Body of pancreas (tissue), 4 donors: ENCODE data around the gene IRX3. TPM values are rescaled to one million over a fixed set of nuclear protein-coding genes. Genes with fewer than 3 reads are reported as not detected.

Source experiments
- ATAC-seq: fragments of 150-250 bp; one replicate; pipeline ENCODE4 v1.9.1; 2016
- DNase-seq, 4 donors: peaks; one replicate each; pipeline ENCODE4 v3.0.0-alpha.2; 2019
- H3K27ac ChIP-seq, 4 donors: fragments of 200-600 bp; sonication (generic); 1 replicate in 3 of 4; 2 replicates in 1 of 4; pipeline versions ENCODE4 v1.5.1 to v1.6.1; 2016 to 2019; ENCODE audit warnings: mild to moderate bottlenecking in 1 of 4, mixed read lengths in 1 of 4, moderate library complexity in 1 of 4
- H3K27me3 ChIP-seq, 2 donors: fragments of 200-600 bp; sonication (generic); one replicate each; pipeline ENCODE4 v1.6.0; 2016; ENCODE audit warnings: mild to moderate bottlenecking in 1 of 2
- H3K36me3 ChIP-seq, 2 donors: fragments of 200-600 bp; sonication (generic); replicated peaks in 1 of 2; 2 replicates each; pipeline ENCODE4 v1.5.1; 2016; ENCODE audit warnings: low read depth in 2 of 2; ENCODE audit not compliant: insufficient read depth in 1 of 2
- H3K4me1 ChIP-seq: fragments of 200-600 bp; sonication (generic); one replicate; pipeline ENCODE4 v1.6.0; 2016
- H3K4me3 ChIP-seq, 2 donors: fragments of 200-600 bp; sonication (generic); 1 replicate in 1 of 2; 2 replicates in 1 of 2; pipeline ENCODE4 v1.5.1; 2016 to 2019
- H3K9me3 ChIP-seq, 3 donors: fragments of 200-600 bp; sonication (generic); 1 replicate in 2 of 3; 2 replicates in 1 of 3; pipeline ENCODE4 v1.5.1; 2016
- CTCF ChIP-seq, 7 experiments: fragments of 450-650 bp in 4 of 7; fragments of 200-600 bp in 3 of 7; sonication (generic) in 3 of 7; IDR thresholded peaks; one replicate each; pipeline ENCODE4 v1.5.1; 2016 to 2019; ENCODE audit warnings: antibody characterized with exemption in 7 of 7
- POLR2A ChIP-seq, 3 donors: fragments of 450-650 bp; IDR thresholded peaks; one replicate each; pipeline ENCODE4 v1.6.1; 2016; ENCODE audit warnings: antibody characterized with exemption in 3 of 3, mild to moderate bottlenecking in 2 of 3
- WGBS, 2 donors: methylation state at CpG; one replicate each; pipeline ENCODE4 v1.1.5; 2017; 5-methylcytosine and 5-hydroxymethylcytosine counted together
- intact Hi-C: fragments of 100-400 bp; cut with DNase I; formaldehyde crosslinking; loops from one replicate; pipeline ENCODE4 v1.15.1; 2023
- total RNA-seq, 2 donors: library from RNA; depleted of rRNA; stranded (reverse); fragments of >200 nt; gene quantifications; one replicate each; pipeline ENCODE4 v1.1.0, GENCODE V29; 2016

IRX3 gene
- total RNA-seq, 2 donors from 2014 or later = 1.6 to 2.6 TPM

- H3K4me1 ChIP-seq = no peaks in the 10 kb centered on the region
- H3K27me3 ChIP-seq = no peaks in the 10 kb centered on the region
- intact Hi-C loops = no loop called here
- 83 to 95% methylated on average over 4 of the region's 4 CpGs for WGBS, 2 donors
- H3K36me3 ChIP-seq = no peaks in the 10 kb centered on the region
- DNase-seq (no peak), ATAC-seq (no peak)
- no peak overlapping the region for H3K27ac ChIP-seq
- H3K9me3 ChIP-seq = no peaks in the 10 kb centered on the region
- no peak overlapping the region for H3K4me3 ChIP-seq
- TF ChIP-seq POLR2A (IDR thresholded peaks at IDR 0.05) = no peak
- TF ChIP-seq CTCF (IDR thresholded peaks at IDR 0.05) = no peak
These were observed 13.0 kb downstream of the IRX3 start for GRCh38 chr16:54273566-54273965.

- WGBS, 2 donors = 59 to 83% methylated on average over 3 of the region's 3 CpGs
- Histone ChIP-seq H3K27ac (no peak overlapping the region), H3K4me1 (no peaks in the 10 kb centered on the region), H3K27me3 (no peaks in the 10 kb centered on the region), H3K36me3 (no peaks in the 10 kb centered on the region), H3K9me3 (no peaks in the 10 kb centered on the region), H3K4me3 (no peak overlapping the region)
- intact Hi-C loops = no loop called here
- TF ChIP-seq CTCF (IDR thresholded peaks at IDR 0.05) (no peak), POLR2A (IDR thresholded peaks at IDR 0.05) (no peak)
- ATAC-seq = no peak
- DNase-seq = no peak
These were observed 15.9 kb downstream of the IRX3 start for GRCh38 chr16:54270711-54271110.

- H3K27ac ChIP-seq = no peak overlapping the region
- no peak overlapping the region for H3K4me3 ChIP-seq
- no peaks in the 10 kb centered on the region for H3K27me3 ChIP-seq
- intact Hi-C loops = no loop called here
- no peaks in the 10 kb centered on the region for H3K9me3 ChIP-seq
- no peak for DNase-seq
- TF ChIP-seq POLR2A (IDR thresholded peaks at IDR 0.05) (no peak), CTCF (IDR thresholded peaks at IDR 0.05) (no peak)
- no peaks in the 10 kb centered on the region for H3K4me1 ChIP-seq
- no peaks in the 10 kb centered on the region for H3K36me3 ChIP-seq
- no peak for ATAC-seq
These were observed 17.1 kb downstream of the IRX3 start for GRCh38 chr16:54269461-54269860.

GRCh38 chr16:54268766-54269165 is 17.8 kb downstream of the IRX3 start:
- TF ChIP-seq POLR2A (IDR thresholded peaks at IDR 0.05) (no peak), CTCF (IDR thresholded peaks at IDR 0.05) (no peak)
- intact Hi-C loops = no loop called here
- DNase-seq = no peak
- Histone ChIP-seq H3K27ac (no peak overlapping the region), H3K9me3 (no peaks in the 10 kb centered on the region), H3K4me1 (no peaks in the 10 kb centered on the region), H3K36me3 (no peaks in the 10 kb centered on the region), H3K27me3 (no peaks in the 10 kb centered on the region), H3K4me3 (no peak overlapping the region)
- no peak for ATAC-seq
- 58% methylated on average over 4 of the region's 4 CpGs; no CpG with 5 or more reads in 1 of the 2 donors for WGBS, 2 donors

- Histone ChIP-seq H3K36me3 (no peaks in the 10 kb centered on the region), H3K4me3 (no peak overlapping the region), H3K4me1 (no peaks in the 10 kb centered on the region), H3K27me3 (no peaks in the 10 kb centered on the region), H3K9me3 (no peaks in the 10 kb centered on the region), H3K27ac (no peak overlapping the region)
- no peak for DNase-seq
- intact Hi-C loops = no loop called here
- no peak for ATAC-seq
- no peak for TF ChIP-seq CTCF (IDR thresholded peaks at IDR 0.05)
- no peak for TF ChIP-seq POLR2A (IDR thresholded peaks at IDR 0.05)
- WGBS, 2 donors = 69 to 77% methylated on average over 7 of the region's 7 CpGs
These were observed 18.2 kb downstream of the IRX3 start for GRCh38 chr16:54268340-54268739.
